Inflammatory macrophage (primary cell): Measurements from ENCODE around the gene CPSF4L.
"Not testable (repeated sequence)": the region's sequence is repeated elsewhere in the genome, so short reads cannot be mapped to it uniquely, and the experiment has no call there.

Source experiments
- DNase-seq, 2 donors: peaks; one replicate each; pipeline ENCODE4 v3.0.0-alpha.2; 2020 to 2022

Gene CPSF4L

GRCh38 chr17:73267648-73268537, 6.2 kb upstream of the CPSF4L start:
- no peak for DNase-seq

GRCh38 chr17:73266796-73267195, 5.1 kb upstream of the CPSF4L start:
- no peak for DNase-seq

- DNase-seq, result no peak
These were observed 4.3 kb upstream of the CPSF4L start for GRCh38 chr17:73265646-73266640.

- DNase-seq, result not testable (repeated sequence)
These were observed 2.8 kb upstream of the CPSF4L start for GRCh38 chr17:73264448-73264847.

- DNase-seq, result no peak
These were observed 1.3 kb upstream of the CPSF4L start for GRCh38 chr17:73262676-73263642.

GRCh38 chr17:73261952-73262675, 434 bp upstream of the CPSF4L start:
- no peak for DNase-seq

GRCh38 chr17:73257516-73257915, 4.2 kb downstream of the CPSF4L start:
- no peak for DNase-seq

GRCh38 chr17:73256220-73256619, 5.5 kb downstream of the CPSF4L start:
- no peak for DNase-seq

GRCh38 chr17:73255671-73256181, 6.0 kb downstream of the CPSF4L start:
- DNase-seq, result peak; percentile 17 to 24

- no peak for DNase-seq
These were observed 9.8 kb downstream of the CPSF4L start for GRCh38 chr17:73251871-73252270.

GRCh38 chr17:73250851-73251640, 10.6 kb downstream of the CPSF4L start:
- no peak for DNase-seq

- no peak for DNase-seq
These were observed 12.0 kb downstream of the CPSF4L start for GRCh38 chr17:73249700-73250099.

GRCh38 chr17:73248532-73248931, 13.1 kb downstream of the CPSF4L start:
- DNase-seq, result no peak

- no peak for DNase-seq
These were observed 14.0 kb downstream of the CPSF4L start for GRCh38 chr17:73247726-73248125.

GRCh38 chr17:73240561-73240960, 21.1 kb downstream of the CPSF4L start:
- no peak for DNase-seq

GRCh38 chr17:73237714-73238113, 24.0 kb downstream of the CPSF4L start:
- no peak for DNase-seq

- DNase-seq, result no peak
These were observed 26.9 kb downstream of the CPSF4L start for GRCh38 chr17:73234736-73235135.

GRCh38 chr17:73232587-73233373, 28.9 kb downstream of the CPSF4L start:
- peak; percentile 9 to 28 for DNase-seq

- peak; percentile 96 to 98 for DNase-seq
These were observed 29.7 kb downstream of the CPSF4L start for GRCh38 chr17:73231841-73232586.
